ENCODE results near the gene KLHL17. TPM values are rescaled to one million over a fixed set of nuclear protein-coding genes. Genes with fewer than 3 reads are reported as not detected.
A peak's percentile ranks its signal among the peaks of the same experiment; 100 is the strongest.
"Not testable (repeated sequence)": the region's sequence is repeated elsewhere in the genome, so short reads cannot be mapped to it uniquely, and the experiment has no call there.

The KLHL17 gene
- total RNA-seq, 1 experiment from 2014 or later = 32.1 TPM

GRCh38 chr1:1011396-1011949, 51.1 kb downstream of the KLHL17 start:
- intact Hi-C loops (cut with micrococcal nuclease) = loop anchor here (5.0 kb wide), 1 partner anchor 106 kb away; the partner anchor contains the start of gene C1orf159
- Histone ChIP-seq H3F3A (ENCODE audit: low read length, unreplicated experiment) (no peaks in the 10 kb centered on the region), H3K4me3 (ENCODE audit: low read length) (no peak overlapping the region), H3K27me3 (ENCODE audit: low read length) (no peaks in the 10 kb centered on the region), H3K27ac (ENCODE audit: low read length) (no peak overlapping the region), H3K4me2 (ENCODE audit: low read length) (no peak overlapping the region), H3K9me3 (ENCODE audit: low read length) (no peaks in the 10 kb centered on the region), H3K9me2 (replicated peaks; ENCODE audit: low read length) (no peaks in the 10 kb centered on the region), H3K4me1 (ENCODE audit: insufficient read depth, low read length) (peaks cover 28% of the 10 kb centered on the region), H4K20me1 (ENCODE audit: low read length) (no peaks in the 10 kb centered on the region), H3K79me2 (ENCODE audit: low read length) (peaks cover 22% of the 10 kb centered on the region), H3K36me3 (ENCODE audit: low read depth, low read length) (no peaks in the 10 kb centered on the region), H3K9ac (ENCODE audit: low read length) (no peak overlapping the region), H2AFZ (ENCODE audit: low read length) (no peak overlapping the region)
- ChIA-PET POLR2A (ENCODE audit: unreplicated experiment) (no interaction called here), CTCF (no interaction called here)
- no TSS peak for BruUV-seq (replicated peaks)
- TF ChIP-seq EZH2 (IDR thresholded peaks at IDR 0.05; ENCODE audit: low read length, unreplicated experiment) (no peak), EZH2phosphoT487 (IDR thresholded peaks at IDR 0.05; ENCODE audit: borderline replicate concordance, low read length) (no peak), CTCF (conservative IDR thresholded peaks at IDR 0.05; ENCODE audit: low read depth, low read length) (no peak)
- DNase-seq (no peak), ATAC-seq (no peak)

GRCh38 chr1:1012736-1013104, 52.3 kb downstream of the KLHL17 start:
- H3K27me3 ChIP-seq (ENCODE audit: low read length); DNase-seq; H4K20me1 ChIP-seq (ENCODE audit: low read length); H3K9me2 ChIP-seq (replicated peaks; ENCODE audit: low read length); H3K36me3 ChIP-seq (ENCODE audit: low read depth, low read length); H3K9me3 ChIP-seq (ENCODE audit: low read length); CTCF ChIA-PET; ATAC-seq; H3F3A ChIP-seq (ENCODE audit: low read length, unreplicated experiment): not testable (repeated sequence)
- POLR2A ChIA-PET (ENCODE audit: unreplicated experiment) = interaction anchor here (0.6 kb wide), 1 partner anchor 9 kb away, joined by 3 read pairs; no protein-coding TSS in a partner anchor
- peaks cover 23% of the 10 kb centered on the region for H3K4me1 ChIP-seq (ENCODE audit: insufficient read depth, low read length)
- H3K9ac ChIP-seq (ENCODE audit: low read length) = peak overlapping the region; percentile 71
- peak overlapping the region; percentile 76 for H3K4me3 ChIP-seq (ENCODE audit: low read length)
- BruUV-seq (replicated peaks) = TSS peak; percentile 83
- H3K4me2 ChIP-seq (ENCODE audit: low read length) = peak overlapping the region; percentile 96
- H2AFZ ChIP-seq (ENCODE audit: low read length) = peak overlapping the region; percentile 49
- intact Hi-C loops (cut with micrococcal nuclease) = loop anchor here (1.0 to 5.0 kb wide), 2 partner anchors 12 to 105 kb away; partner anchors contain the start of genes C1orf159 and HES4
- H3K79me2 ChIP-seq (ENCODE audit: low read length) = peaks cover 22% of the 10 kb centered on the region
- peak overlapping the region; percentile 66 for H3K27ac ChIP-seq (ENCODE audit: low read length)

DNA sequence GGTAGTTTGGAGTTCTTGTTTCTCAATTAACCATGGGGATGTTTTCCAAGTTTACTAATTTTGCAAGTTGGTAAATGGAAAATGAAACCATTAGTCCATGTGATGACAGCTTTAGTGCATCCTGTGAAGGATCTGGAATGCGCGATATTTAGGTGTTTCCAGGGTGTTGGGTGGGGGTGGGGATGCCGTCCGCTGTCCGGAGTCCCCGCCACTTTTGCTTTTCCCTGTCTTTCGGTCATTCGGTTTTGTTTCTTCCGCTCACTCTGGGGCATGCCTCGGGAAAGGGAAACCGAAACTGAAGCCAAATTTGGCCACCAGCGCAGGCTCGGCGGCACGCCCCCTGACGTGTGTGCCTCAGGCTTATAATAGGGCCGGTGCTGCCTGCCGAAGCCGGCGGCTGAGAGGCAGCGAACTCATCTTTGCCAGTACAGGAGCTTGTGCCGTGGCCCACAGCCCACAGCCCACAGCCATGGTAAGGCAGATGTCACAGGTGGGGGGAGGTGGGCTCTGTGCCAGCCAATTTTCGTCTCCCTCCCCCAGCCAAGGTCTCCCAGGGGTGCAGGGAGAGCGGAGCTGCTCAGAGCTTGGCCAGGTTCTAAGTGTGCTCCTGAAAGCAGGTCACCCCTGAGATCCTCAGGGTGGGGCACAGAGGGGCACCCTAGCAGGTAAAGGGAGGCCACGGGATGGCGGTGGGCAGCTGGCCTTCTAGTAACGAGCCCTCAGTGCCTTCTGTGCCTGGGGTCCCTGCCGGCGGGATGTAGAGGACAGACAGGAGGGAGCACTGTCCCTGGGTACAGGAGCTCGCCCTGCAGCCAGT, 52.9 kb downstream of the KLHL17 start, which contains the start of gene ISG15:
Gene ISG15, plus strand, starts transcription at position 393 of the 817 bp plus-strand sequence. Its CDS starts 77 bp downstream, at position 470.
- TF ChIP-seq EZH2 (IDR thresholded peaks at IDR 0.05; ENCODE audit: low read length, unreplicated experiment) (no peak), CTCF (conservative IDR thresholded peaks at IDR 0.05; ENCODE audit: low read depth, low read length) (no peak), EZH2phosphoT487 (IDR thresholded peaks at IDR 0.05; ENCODE audit: borderline replicate concordance, low read length) (no peak)
- Histone ChIP-seq H3K4me3 (ENCODE audit: low read length) (peak within 1 kb of the TSS; percentile 76), H4K20me1 (ENCODE audit: low read length) (no peaks in the 10 kb centered on the region), H3F3A (ENCODE audit: low read length, unreplicated experiment) (no peaks in the 10 kb centered on the region), H3K4me1 (ENCODE audit: insufficient read depth, low read length) (peaks cover 23% of the 10 kb centered on the region), H3K27ac (ENCODE audit: low read length) (peak within 1 kb of the TSS; percentile 66), H3K79me2 (ENCODE audit: low read length) (peaks cover 22% of the 10 kb centered on the region), H3K9me3 (ENCODE audit: low read length) (no peaks in the 10 kb centered on the region), H3K9ac (ENCODE audit: low read length) (peak within 1 kb of the TSS; percentile 71), H2AFZ (ENCODE audit: low read length) (peak within 1 kb of the TSS; percentile 49), H3K9me2 (replicated peaks; ENCODE audit: low read length) (no peaks in the 10 kb centered on the region), H3K4me2 (ENCODE audit: low read length) (peak within 1 kb of the TSS; percentile 96), H3K27me3 (ENCODE audit: low read length) (no peaks in the 10 kb centered on the region), H3K36me3 (ENCODE audit: low read depth, low read length) (no peaks in the 10 kb centered on the region)
- BruUV-seq (replicated peaks) = TSS peak; percentile 89
- intact Hi-C loops (cut with micrococcal nuclease) = loop anchor here (1.0 to 5.0 kb wide), 2 partner anchors 13 to 104 kb away; partner anchors contain the start of genes C1orf159 and HES4
- POLR2A ChIA-PET (ENCODE audit: unreplicated experiment) = interaction anchor here (0.6 to 1.2 kb wide), 7 partner anchors 8 to 268 kb away, joined by 3 to 8 read pairs (median 4); no protein-coding TSS in a partner anchor
- ATAC-seq (peak; percentile 72), DNase-seq (peak; percentile 97)
- CTCF ChIA-PET = interaction anchor here (0.7 to 1.5 kb wide), 5 partner anchors 11 to 55 kb away, joined by 3 to 7 read pairs (median 4); no protein-coding TSS in a partner anchor

All from PC-3 (cell line).